Activated CD8-positive, alpha-beta T cell treated with anti-CD3 and anti-CD28 coated beads for 36 hours (primary cell): ENCODE data around the gene WDR49. TPM values are rescaled to one million over a fixed set of nuclear protein-coding genes. Genes with fewer than 3 reads are reported as not detected.

Source experiments
- ATAC-seq: fragments of 200-7000 bp; cut with Tn5 transposase; one replicate; pipeline ENCODE4 v1.10.0; 2021; ENCODE audit warnings: mild to moderate bottlenecking, moderate library complexity
- CTCF ChIA-PET: fragments of 350-600 bp; sonication (Branson Sonifier 250); formaldehyde crosslinking; loops from one replicate; lab custom pipeline; 2021; ENCODE audit warnings: antibody characterized with exemption; lab: Charles Lee
- POLR2A ChIA-PET: fragments of 350-600 bp; sonication (Branson Sonifier 250); formaldehyde crosslinking; loops from one replicate; lab custom pipeline; 2021; ENCODE audit warnings: antibody characterized with exemption; lab: Charles Lee
- DNase-seq: peaks from one replicate; pipeline ENCODE4 v3.0.0-alpha.2; 2020
- H3K27ac Mint-ChIP-seq: one replicate; pipeline ENCODE4 v1.8.0; 2021; ENCODE audit warnings: mild to moderate bottlenecking, mixed read lengths
- H3K27me3 Mint-ChIP-seq: one replicate; pipeline ENCODE4 v1.8.0; 2021; ENCODE audit warnings: mixed read lengths
- H3K36me3 Mint-ChIP-seq: one replicate; pipeline ENCODE4 v1.8.0; 2021; ENCODE audit warnings: low read depth, mixed read lengths
- H3K4me1 Mint-ChIP-seq: one replicate; pipeline ENCODE4 v1.8.0; 2021; ENCODE audit warnings: low read depth, mixed read lengths
- H3K4me3 Mint-ChIP-seq: one replicate; pipeline ENCODE4 v1.8.0; 2021; ENCODE audit warnings: mild to moderate bottlenecking, moderate library complexity, mixed read lengths
- H3K9me3 Mint-ChIP-seq: one replicate; pipeline ENCODE4 v1.8.0; 2021; ENCODE audit warnings: mixed read lengths
- CTCF ChIP-seq: fragments of 200-600 bp; IDR thresholded peaks from one replicate; pipeline ENCODE4 v1.8.0; 2022; ENCODE audit warnings: antibody characterized with exemption, mild to moderate bottlenecking
- intact Hi-C: fragments of 100-400 bp; cut with micrococcal nuclease; formaldehyde crosslinking; loops from one replicate; pipeline ENCODE4 v1.10.0; 2022
- total RNA-seq, 2 experiments: library from RNA; stranded (reverse); gene quantifications; one replicate each; pipeline ENCODE4 v1.2.3, GENCODE V29; 2021

Gene WDR49
- total RNA-seq, 2 experiments from 2014 or later = 0.29 to 0.36 TPM

- intact Hi-C loops = no loop called here
- no peak for ATAC-seq
- H3K36me3 Mint-ChIP-seq = no peaks in the 10 kb centered on the region
- no peak for TF ChIP-seq CTCF
- H3K4me1 Mint-ChIP-seq = no peaks in the 10 kb centered on the region
- no peak for DNase-seq
- no peak overlapping the region for H3K27ac Mint-ChIP-seq
- ChIA-PET CTCF (no interaction called here), POLR2A (no interaction called here)
- peaks cover 10% of the 10 kb centered on the region for H3K27me3 Mint-ChIP-seq
- no peak overlapping the region for H3K4me3 Mint-ChIP-seq
- H3K9me3 Mint-ChIP-seq = no peaks in the 10 kb centered on the region
Observed at GRCh38 chr3:167609156-167609555, 44.6 kb downstream of the WDR49 start.

GRCh38 chr3:167606836-167607235, 46.9 kb downstream of the WDR49 start:
- Mint-ChIP-seq H3K4me3 (no peak overlapping the region), H3K36me3 (no peaks in the 10 kb centered on the region), H3K27ac (no peak overlapping the region), H3K27me3 (peaks cover 10% of the 10 kb centered on the region), H3K9me3 (no peaks in the 10 kb centered on the region), H3K4me1 (no peaks in the 10 kb centered on the region)
- ATAC-seq (no peak), DNase-seq (no peak)
- ChIA-PET CTCF (no interaction called here), POLR2A (no interaction called here)
- no peak for TF ChIP-seq CTCF
- intact Hi-C loops = no loop called here

- TF ChIP-seq CTCF = no peak
- ChIA-PET CTCF (interaction anchor here (2.0 kb wide), 1 partner anchor 226 kb away, joined by 5 read pairs; the partner anchor contains the start of gene ZBBX), POLR2A (no interaction called here)
- Mint-ChIP-seq H3K36me3 (no peaks in the 10 kb centered on the region), H3K9me3 (no peaks in the 10 kb centered on the region), H3K4me3 (no peak overlapping the region), H3K4me1 (no peaks in the 10 kb centered on the region), H3K27me3 (peaks cover 8% of the 10 kb centered on the region), H3K27ac (no peak overlapping the region)
- intact Hi-C loops = no loop called here
- ATAC-seq = no peak
- no peak for DNase-seq
Observed at GRCh38 chr3:167605871-167606270, 47.9 kb downstream of the WDR49 start.

GRCh38 chr3:167602041-167602440, 51.7 kb downstream of the WDR49 start:
- POLR2A ChIA-PET = no interaction called here
- CTCF ChIA-PET = no interaction called here
- H3K27me3 Mint-ChIP-seq = peaks cover 3% of the 10 kb centered on the region
- no peaks in the 10 kb centered on the region for H3K9me3 Mint-ChIP-seq
- TF ChIP-seq CTCF = no peak
- H3K4me3 Mint-ChIP-seq = no peak overlapping the region
- DNase-seq = no peak
- ATAC-seq = no peak
- H3K27ac Mint-ChIP-seq = no peak overlapping the region
- intact Hi-C loops = no loop called here
- H3K4me1 Mint-ChIP-seq = no peaks in the 10 kb centered on the region
- H3K36me3 Mint-ChIP-seq = no peaks in the 10 kb centered on the region

GRCh38 chr3:167587651-167588050, 66.1 kb downstream of the WDR49 start:
- DNase-seq (no peak), ATAC-seq (no peak)
- Mint-ChIP-seq H3K27me3 (no peaks in the 10 kb centered on the region), H3K27ac (no peak overlapping the region), H3K4me3 (no peak overlapping the region), H3K36me3 (no peaks in the 10 kb centered on the region), H3K9me3 (peaks cover 4% of the 10 kb centered on the region), H3K4me1 (no peaks in the 10 kb centered on the region)
- TF ChIP-seq CTCF = no peak
- intact Hi-C loops = no loop called here
- ChIA-PET POLR2A (no interaction called here), CTCF (no interaction called here)
